CD4-positive, alpha-beta T cell treated with Interleukin-15 for 1 hour (primary cell): ENCODE data around the gene SRGAP2B.
A peak's percentile ranks its signal among the peaks of the same experiment; 100 is the strongest.
"Not testable (repeated sequence)": the region's sequence is repeated elsewhere in the genome, so short reads cannot be mapped to it uniquely, and the experiment has no call there.

Experiments used
- DNase-seq: peaks from one replicate; pipeline ENCODE4 v3.0.0-alpha.2; 2020

SRGAP2B gene

GRCh38 chr1:145082483-145083255, 12.5 kb downstream of the SRGAP2B start:
- DNase-seq, result not testable (repeated sequence)

DNA sequence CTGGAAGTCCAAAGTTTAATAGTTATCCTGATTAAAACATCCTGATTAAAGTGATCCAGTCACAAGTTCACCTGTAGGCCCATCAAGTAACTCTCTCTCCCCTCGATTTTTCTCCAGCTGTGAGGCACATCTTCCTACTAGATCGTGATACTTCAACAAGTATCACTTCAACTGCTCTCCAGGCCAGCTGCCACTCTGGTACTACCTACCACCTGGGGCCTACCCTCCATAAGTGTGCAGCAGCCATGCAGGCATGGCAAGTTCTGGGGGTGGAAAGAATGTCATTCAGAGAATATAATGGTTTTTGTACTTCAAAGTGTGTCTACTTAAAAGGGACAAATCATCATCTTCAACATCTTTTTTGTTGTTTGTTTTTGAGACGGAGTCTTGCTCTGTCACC, 14.9 kb downstream of the SRGAP2B start:
- DNase-seq, result not testable (repeated sequence)

DNA sequence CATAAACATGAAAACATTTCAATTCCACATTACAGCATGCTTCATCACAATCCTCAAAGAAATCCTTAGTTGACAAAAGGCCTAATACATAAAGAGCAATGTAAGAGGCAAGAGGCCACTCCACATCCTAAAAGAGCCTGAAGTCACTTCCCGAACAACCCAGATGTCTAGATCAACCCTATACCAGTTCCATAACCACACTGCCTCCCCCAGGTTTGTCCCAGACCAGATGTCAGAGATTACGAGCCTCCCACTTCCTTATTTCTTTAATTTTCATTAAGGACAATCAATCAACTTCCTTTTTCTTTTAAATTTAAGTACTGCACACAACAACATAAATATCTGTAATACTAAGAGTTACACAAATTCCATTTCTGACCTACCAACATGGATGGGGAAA, 15.4 kb downstream of the SRGAP2B start:
- peak; percentile 17 for DNase-seq

DNA sequence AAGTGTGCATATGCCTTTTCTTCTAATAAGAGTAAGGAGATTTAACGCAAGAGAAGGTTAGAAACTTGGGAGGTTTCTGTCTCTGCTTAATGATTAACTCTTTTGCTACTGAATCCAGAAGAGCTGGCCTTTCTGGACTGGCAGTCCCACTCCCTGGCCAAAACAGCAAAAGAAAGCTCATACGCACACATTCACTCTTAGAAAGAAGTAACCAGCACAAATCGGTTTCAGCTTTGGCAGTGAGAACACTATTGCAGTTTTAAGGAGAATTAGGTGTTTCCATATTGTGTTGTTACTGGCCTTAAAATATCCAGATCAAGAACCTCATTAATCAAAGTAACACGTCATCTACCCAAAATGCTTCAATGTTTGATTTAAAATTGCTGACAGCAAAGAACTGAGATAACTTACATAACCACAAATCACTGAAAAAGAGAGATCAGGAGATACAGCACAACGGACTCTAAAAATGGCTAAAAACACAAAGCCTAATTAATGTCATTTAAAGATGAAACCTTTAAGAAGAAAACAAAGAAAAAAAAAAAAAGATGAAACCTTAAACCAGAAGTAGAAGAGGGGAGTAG, 16.2 kb downstream of the SRGAP2B start:
- not testable (repeated sequence) for DNase-seq

DNA sequence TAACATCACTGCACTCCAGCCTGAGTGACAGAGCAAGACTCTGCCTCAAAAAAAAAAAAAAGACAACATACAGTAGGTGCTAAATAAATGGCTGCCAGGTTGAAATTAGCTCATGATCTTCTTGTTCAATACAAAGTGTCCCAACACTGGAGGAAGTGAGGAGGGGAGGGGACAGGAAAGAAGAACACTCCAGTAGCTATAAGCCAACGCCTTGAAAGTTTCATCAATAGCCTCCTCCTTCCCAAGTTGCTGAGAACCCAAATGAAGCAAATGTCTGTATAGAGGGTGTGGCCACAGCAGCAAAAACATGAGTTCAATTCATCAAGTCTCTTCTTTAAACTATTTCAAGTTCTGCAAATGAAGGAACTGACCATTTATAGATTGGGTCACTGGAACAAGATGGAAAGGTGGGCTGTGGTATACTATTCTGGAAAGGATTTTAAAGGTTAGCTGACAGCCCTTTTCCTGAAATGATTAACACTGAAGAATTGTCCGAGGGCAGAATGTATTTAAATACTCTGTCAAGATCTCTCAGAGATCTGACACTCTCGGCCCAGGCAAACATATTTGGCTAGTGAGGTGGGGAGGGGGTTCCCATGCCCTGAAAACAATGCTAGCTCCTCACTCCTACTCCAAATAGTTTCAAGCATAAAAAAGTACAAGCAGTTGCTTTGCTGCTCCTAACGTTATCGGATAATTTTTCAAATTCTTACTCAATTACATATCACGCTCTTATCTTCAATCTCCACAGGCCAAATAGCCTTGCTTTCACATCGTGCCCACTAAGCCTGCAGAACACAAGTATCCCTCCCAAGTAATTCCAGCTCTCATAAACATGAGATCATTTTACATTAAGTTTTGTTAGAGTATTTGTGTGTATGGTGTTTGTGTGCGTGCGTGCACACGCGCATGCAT, 17.0 kb downstream of the SRGAP2B start:
- not testable (repeated sequence) for DNase-seq

DNA sequence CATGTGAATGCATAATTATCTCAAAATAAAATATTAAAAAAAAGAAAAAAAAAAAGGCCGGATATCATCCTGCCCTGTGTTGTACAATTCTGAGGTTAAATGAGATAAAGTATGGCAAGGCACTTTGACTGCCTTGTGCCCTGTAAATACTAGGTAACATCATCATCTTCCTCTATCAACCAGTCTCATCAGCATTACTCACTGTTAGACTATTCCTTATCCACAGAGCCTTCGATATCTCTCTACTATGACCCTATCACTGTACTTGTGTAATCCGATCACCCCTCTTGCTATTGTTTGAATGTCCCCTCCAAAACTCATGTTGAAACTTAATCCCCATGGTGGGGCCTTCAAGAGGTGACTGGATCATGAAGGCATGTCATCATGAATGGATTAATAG, 18.3 kb downstream of the SRGAP2B start:
- DNase-seq, result not testable (repeated sequence)

- not testable (repeated sequence) for DNase-seq
Observed at GRCh38 chr1:145074021-145074559, 21.0 kb downstream of the SRGAP2B start.

- not testable (repeated sequence) for DNase-seq
Observed at GRCh38 chr1:145071569-145071968, 23.6 kb downstream of the SRGAP2B start.

DNA sequence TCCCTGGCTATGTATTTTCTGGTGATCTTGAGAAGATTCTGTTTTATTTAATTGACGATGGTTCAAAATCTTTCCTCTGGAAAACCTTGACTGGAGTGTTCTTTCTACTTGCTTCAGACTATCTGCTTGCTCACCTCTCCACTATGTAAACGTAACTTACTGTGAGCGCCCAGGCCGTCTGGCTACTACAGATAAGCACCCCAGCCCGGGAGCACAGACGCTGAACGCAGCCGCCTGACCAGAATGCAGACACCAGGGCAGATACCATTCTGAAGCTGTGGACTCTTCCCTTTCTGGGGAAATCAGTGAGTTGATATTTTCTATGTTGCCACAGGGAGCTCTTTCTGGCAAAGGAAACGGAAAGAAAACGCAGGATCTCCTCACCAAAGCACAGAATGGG, 28.6 kb downstream of the SRGAP2B start:
- not testable (repeated sequence) for DNase-seq

DNA sequence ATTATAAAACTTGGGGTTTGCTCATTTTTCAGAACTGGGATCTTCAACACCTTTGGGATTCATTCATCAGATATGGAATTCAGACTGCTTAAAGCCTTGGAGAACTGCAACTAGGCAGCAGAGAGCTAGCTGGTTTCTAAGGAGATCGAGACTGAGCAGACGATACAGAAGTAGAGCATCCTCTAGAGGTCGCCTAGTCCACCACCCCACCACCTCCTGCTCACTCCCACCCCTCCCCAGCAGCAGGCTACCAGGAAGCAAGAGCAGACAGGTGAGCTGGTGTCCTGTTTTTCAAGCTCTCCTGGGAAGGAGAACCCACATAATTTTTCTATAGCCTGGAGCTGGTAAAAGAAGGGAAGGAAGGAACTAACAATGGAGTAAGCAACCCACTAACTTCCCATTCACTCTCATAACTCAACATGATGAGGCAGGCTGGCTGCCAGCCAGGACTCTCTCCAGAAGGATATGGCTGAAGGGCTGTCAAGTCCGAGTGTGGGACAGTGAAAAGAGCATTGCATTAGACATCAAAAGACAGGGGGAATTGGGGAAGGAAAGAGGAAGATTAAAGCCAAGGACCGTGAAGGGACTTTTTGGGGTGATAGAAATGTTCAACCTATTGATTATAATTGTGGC, 29.8 kb downstream of the SRGAP2B start:
- DNase-seq, result not testable (repeated sequence)

GRCh38 chr1:145063941-145064648, 31.0 kb downstream of the SRGAP2B start:
- DNase-seq, result not testable (repeated sequence)

DNA sequence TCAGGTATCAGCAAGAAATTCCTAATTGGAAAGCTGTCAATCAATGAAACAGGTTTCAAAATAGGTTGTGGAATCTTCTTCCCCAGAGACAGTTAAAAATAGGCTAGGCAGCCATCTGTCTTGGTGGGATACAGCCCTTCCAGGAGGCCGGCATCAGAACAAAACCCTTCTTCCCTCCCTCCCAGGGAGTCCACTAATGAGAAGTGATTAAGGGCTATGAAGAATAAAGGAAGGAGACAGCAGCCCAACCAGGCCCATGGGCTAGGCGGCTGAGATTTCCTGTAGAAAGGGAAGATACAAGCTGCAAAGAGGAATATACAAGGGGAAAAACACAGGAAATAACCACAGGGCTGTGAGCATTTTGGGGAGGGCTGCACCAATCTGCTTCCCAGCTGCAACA, 31.8 kb downstream of the SRGAP2B start:
- not testable (repeated sequence) for DNase-seq

GRCh38 chr1:145058184-145058583, 36.9 kb downstream of the SRGAP2B start:
- DNase-seq, result not testable (repeated sequence)

DNA sequence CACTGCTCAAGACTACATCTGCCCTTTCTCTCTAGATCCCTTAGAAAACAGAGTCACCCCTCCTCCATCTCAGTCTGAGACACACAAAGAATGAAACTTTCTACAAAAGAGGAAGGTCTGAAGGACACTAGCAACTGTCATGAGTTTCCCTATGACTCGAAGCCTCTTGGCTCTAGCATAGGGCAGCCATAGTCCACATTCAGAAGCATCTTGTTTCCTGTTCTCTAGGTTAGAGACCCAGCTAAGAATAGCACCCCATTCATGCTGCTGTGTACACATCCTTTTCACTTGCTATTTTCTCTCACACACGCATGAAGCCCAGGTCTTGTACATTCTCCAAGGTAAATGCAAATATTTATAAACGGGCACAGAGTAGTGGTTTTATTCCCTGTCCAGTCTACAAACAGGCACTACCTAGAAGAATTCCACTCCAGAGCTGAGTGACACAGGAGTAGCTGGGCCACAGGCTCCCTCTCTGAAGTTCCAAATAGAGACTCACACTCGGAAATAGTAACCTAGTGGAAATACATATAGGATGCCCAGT, 39.8 kb downstream of the SRGAP2B start:
- not testable (repeated sequence) for DNase-seq

DNA sequence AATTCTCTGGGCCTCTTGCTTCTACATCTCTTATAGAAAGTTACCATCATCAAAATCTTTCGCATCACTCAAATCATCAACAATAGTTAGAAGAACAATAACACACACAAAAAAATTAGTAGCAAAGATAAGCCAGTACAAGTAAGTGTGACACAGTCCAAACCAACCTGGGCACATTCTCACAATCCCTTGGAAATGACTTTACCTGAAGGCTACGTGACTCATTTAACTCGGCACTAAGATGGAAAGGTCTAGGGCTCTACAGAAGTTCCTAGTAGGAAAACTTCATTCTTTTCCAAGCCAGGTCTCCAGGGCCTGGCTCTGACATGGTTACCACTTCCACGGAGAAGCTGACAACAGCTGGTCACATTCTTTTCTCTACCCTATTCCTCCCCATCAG, 41.7 kb downstream of the SRGAP2B start:
- not testable (repeated sequence) for DNase-seq

- DNase-seq, result not testable (repeated sequence)
Observed at GRCh38 chr1:145052019-145052776, 42.9 kb downstream of the SRGAP2B start.

DNA sequence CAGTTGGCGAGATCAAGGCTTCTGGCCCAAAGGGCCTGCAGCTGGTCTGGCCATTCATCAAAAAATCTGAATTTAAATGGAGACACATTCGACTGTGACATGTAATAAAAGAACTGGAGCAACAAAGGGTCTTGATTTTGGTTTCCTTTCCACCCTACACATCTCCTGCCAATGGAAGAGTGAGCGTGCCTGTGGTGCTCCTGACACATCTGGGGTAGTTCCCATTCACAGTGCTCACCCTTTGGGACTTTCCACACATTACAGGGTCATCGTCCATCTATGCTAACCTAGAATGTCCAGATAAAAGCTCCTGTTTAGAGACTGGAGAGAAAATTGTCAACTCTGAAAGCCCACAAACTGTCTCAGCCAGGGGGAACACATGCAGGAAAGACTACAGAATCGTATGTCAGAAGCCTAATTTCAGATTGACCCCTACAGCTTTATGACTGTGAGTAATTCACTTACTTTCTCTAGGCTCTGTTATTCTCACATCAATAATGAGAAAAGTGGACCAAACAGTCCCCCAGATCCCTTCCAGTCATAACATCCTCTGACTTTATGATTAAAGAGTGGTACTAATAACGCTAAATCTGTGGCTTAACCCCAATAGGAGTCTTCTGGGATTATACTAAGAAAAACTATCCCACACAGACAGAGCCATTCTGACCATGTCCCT, 46.8 kb downstream of the SRGAP2B start:
- DNase-seq, result not testable (repeated sequence)

DNA sequence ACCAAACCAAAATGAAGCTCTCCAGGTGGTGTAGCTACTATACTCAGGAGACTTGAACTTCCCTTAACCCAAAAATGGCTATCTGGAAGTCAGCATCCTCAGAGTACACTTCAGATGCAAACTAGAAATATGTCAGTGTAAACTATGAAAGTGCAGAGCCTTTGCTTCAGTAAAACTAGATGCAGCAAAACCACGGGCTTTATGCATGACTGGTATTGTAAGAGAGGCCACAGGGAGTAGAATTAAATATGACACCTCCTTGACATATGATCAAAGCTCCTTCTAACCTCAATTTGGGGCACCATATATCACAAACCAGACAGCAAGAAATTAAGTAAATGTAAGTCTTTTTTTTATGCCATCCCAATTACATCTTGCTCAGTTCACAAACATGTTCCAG, 47.6 kb downstream of the SRGAP2B start:
- DNase-seq, result not testable (repeated sequence)

- not testable (repeated sequence) for DNase-seq
Observed at GRCh38 chr1:145045571-145046273, 49.4 kb downstream of the SRGAP2B start.
